Spleen (tissue), 7 donors: Measurements from ENCODE around the gene KDM4F.

ENCODE experiments used
- POLR2A ChIP-seq, 3 donors: fragments of 450-650 bp; IDR thresholded peaks; one replicate each; pipeline ENCODE4 v1.5.1; 2017; ENCODE audit warnings: antibody characterized with exemption in 3 of 3, mild to moderate bottlenecking in 1 of 3
- TF ChIP-seq, protein P1 (sequence below), 11 experiments: fragments of 200-600 bp in 7 of 11; fragments of 450-650 bp in 4 of 11; sonication (generic) in 4 of 11; IDR thresholded peaks in 8 of 11; conservative IDR thresholded peaks in 3 of 11; 1 replicate in 7 of 11; 2 replicates in 4 of 11; pipeline versions ENCODE4 v1.4.0 to v1.8.0; 2016 to 2021; ENCODE audit warnings: antibody characterized with exemption in 11 of 11, inconsistent platforms in 4 of 11, mild to moderate bottlenecking in 1 of 11
- donor health status: DM: no; HTN: no; CAD: no; lungs with moderate emphysema.
- donor health status: DM: no; HTN: no; CAD: no.
- donor health status: DM: no; HTN: no; CAD: no.

- TF ChIP-seq POLR2A (IDR thresholded peaks at IDR 0.05) = no peak
- TF ChIP-seq, protein P1, sequence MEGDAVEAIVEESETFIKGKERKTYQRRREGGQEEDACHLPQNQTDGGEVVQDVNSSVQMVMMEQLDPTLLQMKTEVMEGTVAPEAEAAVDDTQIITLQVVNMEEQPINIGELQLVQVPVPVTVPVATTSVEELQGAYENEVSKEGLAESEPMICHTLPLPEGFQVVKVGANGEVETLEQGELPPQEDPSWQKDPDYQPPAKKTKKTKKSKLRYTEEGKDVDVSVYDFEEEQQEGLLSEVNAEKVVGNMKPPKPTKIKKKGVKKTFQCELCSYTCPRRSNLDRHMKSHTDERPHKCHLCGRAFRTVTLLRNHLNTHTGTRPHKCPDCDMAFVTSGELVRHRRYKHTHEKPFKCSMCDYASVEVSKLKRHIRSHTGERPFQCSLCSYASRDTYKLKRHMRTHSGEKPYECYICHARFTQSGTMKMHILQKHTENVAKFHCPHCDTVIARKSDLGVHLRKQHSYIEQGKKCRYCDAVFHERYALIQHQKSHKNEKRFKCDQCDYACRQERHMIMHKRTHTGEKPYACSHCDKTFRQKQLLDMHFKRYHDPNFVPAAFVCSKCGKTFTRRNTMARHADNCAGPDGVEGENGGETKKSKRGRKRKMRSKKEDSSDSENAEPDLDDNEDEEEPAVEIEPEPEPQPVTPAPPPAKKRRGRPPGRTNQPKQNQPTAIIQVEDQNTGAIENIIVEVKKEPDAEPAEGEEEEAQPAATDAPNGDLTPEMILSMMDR (IDR thresholded peaks at IDR 0.05 in 8 of 11, conservative IDR thresholded peaks at IDR 0.05 in 3 of 11) = no peak
Measured at GRCh38 chr11:95100191-95100648, 51.0 kb downstream of the KDM4F start.
